Sigmoid colon (tissue), 7 donors: ENCODE results near the gene ZNF205. TPM values are rescaled to one million over a fixed set of nuclear protein-coding genes. Genes with fewer than 3 reads are reported as not detected.

Experiments
- DNase-seq: peaks from one replicate; pipeline ENCODE4 v3.0.0-alpha.2; 2019
- H3K27ac ChIP-seq, 4 donors: fragments of 200-600 bp; sonication (generic); one replicate each; pipeline ENCODE4 v1.5.1; 2016 to 2019; ENCODE audit warnings: mild to moderate bottlenecking in 1 of 4
- H3K27me3 ChIP-seq, 3 donors: fragments of 200-600 bp; sonication (generic); one replicate each; pipeline ENCODE4 v1.5.1; 2019; ENCODE audit warnings: mild to moderate bottlenecking in 1 of 3
- H3K36me3 ChIP-seq, 4 donors: fragments of 200-600 bp; sonication (generic); one replicate each; pipeline ENCODE4 v1.5.1; 2016 to 2019
- H3K4me1 ChIP-seq, 4 donors: fragments of 200-600 bp; sonication (generic); one replicate each; pipeline ENCODE4 v1.5.1; 2017 to 2019
- H3K4me3 ChIP-seq, 4 donors: fragments of 200-600 bp; sonication (generic); one replicate each; pipeline ENCODE4 v1.5.1; 2017 to 2019; ENCODE audit warnings: mild to moderate bottlenecking in 2 of 4, moderate library complexity in 1 of 4
- H3K9me3 ChIP-seq, 4 donors: fragments of 200-600 bp in 3 of 4; sonication (generic) in 3 of 4; one replicate each; pipeline versions ENCODE4 v1.5.1 to v1.6.1; 2013 to 2019
- CTCF ChIP-seq, 4 experiments: fragments of 450-650 bp in 3 of 4; fragments of 200-600 bp in 1 of 4; IDR thresholded peaks; one replicate each; pipeline ENCODE4 v1.5.1; 2016 to 2019; ENCODE audit warnings: antibody characterized with exemption in 4 of 4, mild to moderate bottlenecking in 3 of 4, moderate library complexity in 2 of 4
- EP300 ChIP-seq, 4 donors: sonication (generic); formaldehyde crosslinking; IDR thresholded peaks; one replicate each; pipeline ENCODE4 v1.6.1; 2017; ENCODE audit warnings: antibody characterized with exemption in 4 of 4
- POLR2A ChIP-seq, 2 donors: fragments of 450-650 bp; IDR thresholded peaks; one replicate each; pipeline ENCODE4 v1.6.1; 2016; ENCODE audit warnings: antibody characterized with exemption in 2 of 2, mild to moderate bottlenecking in 2 of 2, moderate library complexity in 2 of 2
- POLR2AphosphoS5 ChIP-seq, 4 donors: sonication (generic); formaldehyde crosslinking; IDR thresholded peaks; one replicate each; pipeline ENCODE4 v1.6.1; 2017; ENCODE audit warnings: antibody characterized with exemption in 4 of 4
- WGBS, 2 donors: extraction: QIAGEN DNeasy Blood & Tissue Kit; methylation state at CpG; one replicate each; pipeline ENCODE4 v1.1.7; 2013; 5-methylcytosine and 5-hydroxymethylcytosine counted together
- intact Hi-C: fragments of 100-400 bp; cut with DNase I; formaldehyde crosslinking; loops from one replicate; pipeline ENCODE4 v1.15.1; 2023
- polyA plus RNA-seq, 3 donors: library from polyadenylated mRNA; stranded (reverse); fragments of 200-250 nt; gene quantifications; one replicate each; pipeline ENCODE4 v1.2.3, GENCODE V29; 2013
- total RNA-seq, 4 donors: library from RNA; depleted of rRNA; stranded (reverse); fragments of >200 nt; gene quantifications; one replicate each; pipeline ENCODE4 v1.1.0, GENCODE V29; 2016
- donor health status: healthy with polysubstance abuse.
- donor health status: Bipolar disorder and iron deficiency.
- donor health status: healthy.

The ZNF205 gene
- total and polyA plus RNA-seq, 7 donors, result 6.6 to 17.5 (median 15.8) TPM

GRCh38 chr16:3098459-3099394 lies 13.7 kb upstream of the ZNF205 start, which contains the start of gene ZSCAN10:
ZSCAN10 (minus strand) TSS chr16:3099294; CDS start chr16:3092937, 6,357 bp downstream.
- intact Hi-C loops, result no loop called here
- Histone ChIP-seq H3K27ac (peak within 1 kb of the TSS in 1 of 4 donors; percentile 19), H3K36me3 (no peaks in the 10 kb centered on the region), H3K9me3 (no peaks in the 10 kb centered on the region), H3K4me3 (peak within 1 kb of the TSS in 1 of 4 donors; percentile 25), H3K27me3 (peaks cover 6 to 40% (median 24%) of the 10 kb centered on the region in 3 donors), H3K4me1 (peaks cover 0 to 11% (median 7%) of the 10 kb centered on the region in 4 donors)
- 55 to 67% methylated on average over 21 of the region's 21 CpGs for WGBS, 2 donors
- TF ChIP-seq POLR2A (IDR thresholded peaks at IDR 0.05) (no peak), CTCF (IDR thresholded peaks at IDR 0.05) (no peak), EP300 (IDR thresholded peaks at IDR 0.05) (no peak), POLR2AphosphoS5 (IDR thresholded peaks at IDR 0.05) (no peak)
- DNase-seq, result no peak

GRCh38 chr16:3099395-3099731 lies 13.0 kb upstream of the ZNF205 start:
- H3K27me3 ChIP-seq, result peaks cover 6 to 40% (median 24%) of the 10 kb centered on the region in 3 donors
- no peaks in the 10 kb centered on the region for H3K9me3 ChIP-seq

DNA sequence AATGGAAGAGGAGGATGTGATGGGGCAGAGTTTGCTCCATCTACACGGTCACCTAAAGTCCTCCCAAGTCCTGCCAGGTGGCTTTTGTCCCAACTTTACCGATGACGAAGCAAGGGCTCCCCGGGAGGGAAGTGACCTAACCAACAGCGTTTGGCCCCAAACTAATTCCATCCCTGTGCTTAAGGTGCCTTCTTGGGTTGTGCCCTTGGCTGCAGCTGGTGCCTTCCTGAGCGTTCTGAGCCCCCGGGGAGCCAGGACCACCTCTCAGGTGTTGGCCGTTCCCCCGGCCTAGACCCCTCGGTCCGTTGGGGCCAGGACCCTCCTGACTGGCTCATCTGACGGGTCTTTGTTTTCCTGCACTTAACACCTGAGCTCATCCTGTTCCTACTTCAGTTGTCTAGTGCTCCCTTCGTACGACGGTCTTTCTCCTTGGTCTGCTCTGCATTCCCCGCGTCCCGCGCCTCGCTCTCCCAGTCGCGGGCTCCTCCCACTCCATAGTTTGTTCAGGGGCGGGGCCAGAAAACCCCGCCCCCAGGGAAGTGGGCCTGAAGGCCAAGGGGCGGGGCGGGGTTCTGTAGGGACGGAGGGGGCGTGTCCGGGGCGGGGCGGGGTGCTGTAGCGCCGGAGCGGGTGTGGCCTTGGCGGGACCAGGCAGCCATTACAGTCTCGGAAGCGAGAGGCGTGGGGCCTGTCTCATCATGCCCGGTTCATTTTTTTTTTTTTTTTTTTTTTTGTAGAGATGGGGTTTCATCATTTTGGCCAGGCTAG lies 12.5 kb upstream of the ZNF205 start:
- intact Hi-C loops, result no loop called here
- peak; percentile 92 for DNase-seq
- Histone ChIP-seq H3K9me3 (no peaks in the 10 kb centered on the region), H3K27ac (peak overlapping the region in 1 of 4 donors; percentile 19), H3K4me3 (peak overlapping the region in 1 of 4 donors; percentile 25), H3K27me3 (peaks cover 6 to 40% (median 24%) of the 10 kb centered on the region in 3 donors), H3K36me3 (no peaks in the 10 kb centered on the region), H3K4me1 (peaks cover 0 to 11% (median 7%) of the 10 kb centered on the region in 4 donors)
- 5 to 8% methylated on average over 39 of the region's 39 CpGs for WGBS, 2 donors
- no peak for TF ChIP-seq EP300 (IDR thresholded peaks at IDR 0.05)

More at GRCh38 chr16:3099395-3099731, 13.0 kb upstream of the ZNF205 start:
- TF ChIP-seq EP300 (IDR thresholded peaks at IDR 0.05) (no peak), CTCF (IDR thresholded peaks at IDR 0.05) (no peak), POLR2A (IDR thresholded peaks at IDR 0.05) (no peak), POLR2AphosphoS5 (IDR thresholded peaks at IDR 0.05) (no peak)
- DNase-seq, result no peak
- Histone ChIP-seq H3K36me3 (no peaks in the 10 kb centered on the region), H3K4me3 (no peak overlapping the region), H3K4me1 (peaks cover 0 to 11% (median 7%) of the 10 kb centered on the region in 4 donors), H3K27ac (no peak overlapping the region)
- WGBS, 2 donors, result 74 to 76% methylated on average over 5 of the region's 5 CpGs
- intact Hi-C loops, result no loop called here

DNA sequence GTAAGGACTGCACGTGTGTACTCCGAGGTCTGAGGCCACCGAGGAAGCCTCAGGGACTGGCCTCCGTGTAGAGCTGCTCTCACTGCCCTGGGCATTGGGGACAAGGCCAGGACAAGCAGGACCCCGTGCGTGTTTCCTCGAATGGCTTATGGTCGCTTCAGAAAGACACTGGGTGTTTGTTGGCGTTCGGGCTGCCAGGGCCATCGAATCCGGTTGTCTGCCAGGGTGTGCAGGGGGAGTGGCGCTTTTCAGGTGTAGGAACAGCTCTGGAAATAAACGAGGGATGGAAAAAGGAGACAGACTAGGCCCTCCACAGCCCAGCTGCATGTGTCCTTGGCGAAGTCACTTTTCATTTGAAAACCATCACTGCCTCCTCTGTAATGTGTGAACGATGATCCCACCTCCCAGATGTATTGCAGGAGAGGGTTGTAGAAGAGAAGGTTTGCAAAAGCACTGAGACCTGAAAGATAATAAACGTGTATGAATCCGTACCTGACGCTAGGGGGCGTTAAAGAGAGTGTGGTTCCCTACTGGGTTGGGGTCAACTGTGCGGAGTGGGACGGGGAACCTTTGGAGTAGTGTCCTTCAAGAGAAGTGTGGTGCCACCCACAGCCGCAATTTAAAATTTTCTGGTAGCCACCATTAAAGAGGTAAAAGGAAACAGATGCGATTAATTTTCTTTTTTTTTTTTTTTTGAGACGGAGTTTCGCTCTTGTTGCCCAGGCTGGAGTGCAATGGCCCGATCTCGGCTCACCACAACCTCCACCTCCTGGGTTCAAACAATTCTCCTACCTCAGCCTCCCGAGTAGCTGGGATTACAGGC lies 11.2 kb upstream of the ZNF205 start:
- H3K4me1 ChIP-seq, result peaks cover 0 to 15% (median 9%) of the 10 kb centered on the region in 4 donors

More for the DNA sequence above, 11.2 kb upstream of the ZNF205 start:
- Histone ChIP-seq H3K36me3 (no peaks in the 10 kb centered on the region), H3K27ac (peak overlapping the region in 2 of 4 donors; percentile 20 to 31), H3K9me3 (no peaks in the 10 kb centered on the region), H3K4me3 (no peak overlapping the region), H3K27me3 (peaks cover 6 to 40% (median 24%) of the 10 kb centered on the region in 3 donors)
- no peak for DNase-seq
- TF ChIP-seq CTCF (IDR thresholded peaks at IDR 0.05), result peak in 2 of 4 experiments; percentile 20 to 34
- no peak for TF ChIP-seq POLR2A (IDR thresholded peaks at IDR 0.05)
- WGBS, 2 donors, result 49 to 54% methylated on average over 29 of the region's 29 CpGs
- intact Hi-C loops, result no loop called here
